Measurements from ENCODE around the gene SYT14.
"Not testable (repeated sequence)": the region's sequence is repeated elsewhere in the genome, so short reads cannot be mapped to it uniquely, and the experiment has no call there.

The SYT14 gene

DNA sequence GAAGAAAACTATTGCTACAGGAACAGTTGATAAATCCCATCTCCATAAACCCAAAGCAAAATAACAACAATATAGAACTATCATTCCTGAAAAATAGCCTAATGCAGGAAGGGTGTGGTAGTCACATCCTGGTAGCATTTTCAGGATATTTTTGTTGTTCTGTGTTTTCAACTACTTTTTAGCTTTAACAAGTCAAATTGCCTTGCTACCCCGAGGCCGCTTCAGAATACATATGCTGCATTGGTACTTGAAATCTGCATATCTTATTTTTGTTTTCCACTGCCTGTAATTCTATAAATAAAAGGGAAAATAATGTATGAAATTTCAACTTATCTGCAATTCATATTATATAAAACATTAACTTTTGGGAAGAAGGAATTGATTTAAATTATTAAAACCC is 36.8 kb upstream of the SYT14 start:
- Histone ChIP-seq H3K36me3 (ENCODE audit: low read depth) (no peaks in the 10 kb centered on the region), H3K9me3 (ENCODE audit: severe bottlenecking) (no peaks in the 10 kb centered on the region), H3K27me3 (ENCODE audit: insufficient read depth, poor library complexity, severe bottlenecking) (no peaks in the 10 kb centered on the region), H3K4me3 (ENCODE audit: severe bottlenecking) (no peak overlapping the region), H3K4me1 (ENCODE audit: insufficient read depth, poor library complexity, severe bottlenecking) (peaks cover 16% of the 10 kb centered on the region), H3K27ac (ENCODE audit: poor library complexity, severe bottlenecking) (peak overlapping the region; percentile 69)
- TF ChIP-seq, protein P1, sequence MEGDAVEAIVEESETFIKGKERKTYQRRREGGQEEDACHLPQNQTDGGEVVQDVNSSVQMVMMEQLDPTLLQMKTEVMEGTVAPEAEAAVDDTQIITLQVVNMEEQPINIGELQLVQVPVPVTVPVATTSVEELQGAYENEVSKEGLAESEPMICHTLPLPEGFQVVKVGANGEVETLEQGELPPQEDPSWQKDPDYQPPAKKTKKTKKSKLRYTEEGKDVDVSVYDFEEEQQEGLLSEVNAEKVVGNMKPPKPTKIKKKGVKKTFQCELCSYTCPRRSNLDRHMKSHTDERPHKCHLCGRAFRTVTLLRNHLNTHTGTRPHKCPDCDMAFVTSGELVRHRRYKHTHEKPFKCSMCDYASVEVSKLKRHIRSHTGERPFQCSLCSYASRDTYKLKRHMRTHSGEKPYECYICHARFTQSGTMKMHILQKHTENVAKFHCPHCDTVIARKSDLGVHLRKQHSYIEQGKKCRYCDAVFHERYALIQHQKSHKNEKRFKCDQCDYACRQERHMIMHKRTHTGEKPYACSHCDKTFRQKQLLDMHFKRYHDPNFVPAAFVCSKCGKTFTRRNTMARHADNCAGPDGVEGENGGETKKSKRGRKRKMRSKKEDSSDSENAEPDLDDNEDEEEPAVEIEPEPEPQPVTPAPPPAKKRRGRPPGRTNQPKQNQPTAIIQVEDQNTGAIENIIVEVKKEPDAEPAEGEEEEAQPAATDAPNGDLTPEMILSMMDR (IDR thresholded peaks at IDR 0.05; ENCODE audit: poor library complexity, severe bottlenecking): no peak
- DNase-seq (ENCODE audit: low spot score) (no peak), ATAC-seq (ENCODE audit: low read depth) (no peak)

- not testable (repeated sequence) for H3K4me3 ChIP-seq (ENCODE audit: severe bottlenecking); H3K36me3 ChIP-seq (ENCODE audit: low read depth); H3K27me3 ChIP-seq (ENCODE audit: insufficient read depth, poor library complexity, severe bottlenecking); ATAC-seq (ENCODE audit: low read depth); DNase-seq (ENCODE audit: low spot score); H3K27ac ChIP-seq (ENCODE audit: poor library complexity, severe bottlenecking); H3K9me3 ChIP-seq (ENCODE audit: severe bottlenecking)
- peaks cover 12% of the 10 kb centered on the region for H3K4me1 ChIP-seq (ENCODE audit: insufficient read depth, poor library complexity, severe bottlenecking)
These were observed 33.2 kb upstream of the SYT14 start for GRCh38 chr1:209904774-209905173.

GRCh38 chr1:209911746-209912145 is 26.3 kb upstream of the SYT14 start:
- Histone ChIP-seq H3K4me3 (ENCODE audit: severe bottlenecking) (no peak overlapping the region), H3K27me3 (ENCODE audit: insufficient read depth, poor library complexity, severe bottlenecking) (no peaks in the 10 kb centered on the region), H3K9me3 (ENCODE audit: severe bottlenecking) (no peaks in the 10 kb centered on the region), H3K27ac (ENCODE audit: poor library complexity, severe bottlenecking) (no peak overlapping the region), H3K36me3 (ENCODE audit: low read depth) (no peaks in the 10 kb centered on the region), H3K4me1 (ENCODE audit: insufficient read depth, poor library complexity, severe bottlenecking) (no peaks in the 10 kb centered on the region)
- TF ChIP-seq, protein P1 (IDR thresholded peaks at IDR 0.05; ENCODE audit: poor library complexity, severe bottlenecking): no peak
- DNase-seq (ENCODE audit: low spot score): no peak
- peak; percentile 60; the same call in 2 of the 3 replicates for ATAC-seq (ENCODE audit: low read depth)

GRCh38 chr1:209912306-209912705 is 25.7 kb upstream of the SYT14 start:
- Histone ChIP-seq H3K27ac (ENCODE audit: poor library complexity, severe bottlenecking) (no peak overlapping the region), H3K9me3 (ENCODE audit: severe bottlenecking) (no peaks in the 10 kb centered on the region), H3K4me3 (ENCODE audit: severe bottlenecking) (no peak overlapping the region), H3K27me3 (ENCODE audit: insufficient read depth, poor library complexity, severe bottlenecking) (no peaks in the 10 kb centered on the region), H3K36me3 (ENCODE audit: low read depth) (no peaks in the 10 kb centered on the region), H3K4me1 (ENCODE audit: insufficient read depth, poor library complexity, severe bottlenecking) (no peaks in the 10 kb centered on the region)
- ATAC-seq (ENCODE audit: low read depth): no peak
- TF ChIP-seq, protein P1 (IDR thresholded peaks at IDR 0.05; ENCODE audit: poor library complexity, severe bottlenecking): no peak
- no peak for DNase-seq (ENCODE audit: low spot score)

- not testable (repeated sequence) for H3K4me3 ChIP-seq (ENCODE audit: severe bottlenecking); ATAC-seq (ENCODE audit: low read depth)
These were observed 18.4 kb upstream of the SYT14 start for GRCh38 chr1:209919637-209920036.

DNA sequence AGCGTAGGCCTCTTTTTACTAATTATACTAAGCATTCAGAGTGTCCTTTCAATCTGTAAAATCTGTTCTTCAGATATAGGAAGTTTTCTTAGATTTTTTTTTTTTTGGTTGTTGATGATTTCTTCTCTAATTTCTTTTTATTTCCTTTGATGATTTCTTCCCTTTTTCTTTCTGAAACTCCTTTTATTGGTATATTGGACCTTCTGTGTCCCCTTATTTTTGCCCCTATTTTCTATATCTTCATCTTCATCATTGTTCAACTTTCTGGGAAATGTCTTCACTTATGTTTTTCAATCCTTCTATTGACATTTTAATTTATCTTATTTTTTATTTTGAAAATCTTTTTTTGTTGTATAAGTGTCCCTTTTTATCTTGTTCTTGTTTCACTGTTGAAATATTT is 17.2 kb upstream of the SYT14 start:
- H3K27me3 ChIP-seq (ENCODE audit: insufficient read depth, poor library complexity, severe bottlenecking): no peaks in the 10 kb centered on the region
- H3K4me3 ChIP-seq (ENCODE audit: severe bottlenecking): no peak overlapping the region
- TF ChIP-seq, protein P1 (IDR thresholded peaks at IDR 0.05; ENCODE audit: poor library complexity, severe bottlenecking): no peak
- ATAC-seq (ENCODE audit: low read depth) (no peak), DNase-seq (ENCODE audit: low spot score) (no peak)
- no peaks in the 10 kb centered on the region for H3K36me3 ChIP-seq (ENCODE audit: low read depth)
- H3K9me3 ChIP-seq (ENCODE audit: severe bottlenecking): no peaks in the 10 kb centered on the region
- H3K4me1 ChIP-seq (ENCODE audit: insufficient read depth, poor library complexity, severe bottlenecking): no peaks in the 10 kb centered on the region
- no peak overlapping the region for H3K27ac ChIP-seq (ENCODE audit: poor library complexity, severe bottlenecking)

More at GRCh38 chr1:209919637-209920036, 18.4 kb upstream of the SYT14 start:
- H3K27ac ChIP-seq (ENCODE audit: poor library complexity, severe bottlenecking); H3K27me3 ChIP-seq (ENCODE audit: insufficient read depth, poor library complexity, severe bottlenecking); H3K9me3 ChIP-seq (ENCODE audit: severe bottlenecking); H3K4me1 ChIP-seq (ENCODE audit: insufficient read depth, poor library complexity, severe bottlenecking); DNase-seq (ENCODE audit: low spot score); H3K36me3 ChIP-seq (ENCODE audit: low read depth): not testable (repeated sequence)
